Nephron (organoid): Measurements from ENCODE around the gene RPLP2.

Experiments
- H3K27ac Mint-ChIP-seq, 3 experiments: 2 replicates each; pipeline ENCODE4 v1.8.0; 2020; ENCODE audit warnings: mixed read lengths in 3 of 3, mild to moderate bottlenecking in 2 of 3, moderate library complexity in 1 of 3
- H3K27me3 Mint-ChIP-seq: 2 replicates; pipeline ENCODE4 v1.8.0; 2021; ENCODE audit warnings: low read depth, mild to moderate bottlenecking, moderate library complexity, mixed read lengths
- H3K36me3 Mint-ChIP-seq: 2 replicates; pipeline ENCODE4 v1.8.0; 2020; ENCODE audit warnings: low read depth, mixed read lengths
- H3K4me1 Mint-ChIP-seq: 2 replicates; pipeline ENCODE4 v1.8.0; 2020; ENCODE audit warnings: mixed read lengths
- H3K4me3 Mint-ChIP-seq, 3 experiments: 2 replicates each; pipeline ENCODE4 v1.8.0; 2020; ENCODE audit warnings: mild to moderate bottlenecking in 3 of 3, mixed read lengths in 3 of 3, moderate library complexity in 2 of 3
- H3K9me3 Mint-ChIP-seq: 2 replicates; pipeline ENCODE4 v1.8.0; 2020; ENCODE audit warnings: mixed read lengths
- TF ChIP-seq, protein P1 (sequence below), 3 experiments: fragments of 200-600 bp; sonication (generic); IDR thresholded peaks; one replicate each; pipeline ENCODE4 v1.5.0; 2021; ENCODE audit warnings: antibody characterized with exemption in 3 of 3; ENCODE audit not compliant: unreplicated experiment in 3 of 3

RPLP2 gene

DNA sequence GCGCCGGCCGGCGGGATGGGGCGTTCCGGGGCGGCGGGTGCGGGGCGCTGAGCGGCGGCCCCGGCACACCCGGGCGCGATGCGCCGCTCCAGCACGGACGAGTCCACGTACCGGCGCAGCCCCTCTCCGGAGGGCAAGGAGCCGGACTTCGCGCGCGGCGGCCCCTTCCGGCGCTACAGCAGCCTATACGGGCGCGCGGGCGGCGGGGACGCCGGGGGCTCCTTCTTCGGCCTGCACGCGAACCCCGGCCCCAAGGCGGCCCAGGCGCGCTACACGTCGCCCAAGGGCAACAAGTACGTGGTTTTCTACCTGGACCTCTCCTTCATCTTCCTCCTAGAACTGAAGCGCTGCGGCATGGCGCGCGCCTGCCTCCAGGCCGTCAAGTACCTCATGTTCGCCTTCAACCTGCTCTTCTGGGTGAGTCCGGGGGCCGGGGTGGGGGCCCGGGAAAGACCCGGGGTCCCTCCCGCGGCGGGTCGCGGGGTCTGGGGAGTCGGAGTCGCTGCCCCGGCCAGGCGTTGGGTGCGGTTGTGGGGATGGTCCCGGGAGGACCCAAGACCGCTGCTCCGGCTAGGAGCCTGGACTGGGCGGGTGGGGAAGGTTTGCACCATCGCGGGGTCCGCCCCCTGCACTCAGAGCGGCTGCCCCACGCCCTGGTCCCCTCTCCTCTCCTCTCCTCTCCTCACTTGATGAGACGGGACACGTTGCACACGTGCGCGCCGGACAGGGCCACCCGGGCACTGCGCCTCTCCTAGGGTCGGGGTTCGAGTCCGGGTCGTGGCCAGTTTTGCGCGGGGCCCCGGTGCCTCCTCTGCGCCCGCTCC, 40.4 kb downstream of the RPLP2 start:
- peaks cover 4% of the 10 kb centered on the region for H3K27me3 Mint-ChIP-seq
- H3K27ac Mint-ChIP-seq, result no peak overlapping the region
- H3K4me1 Mint-ChIP-seq, result peaks cover 9% of the 10 kb centered on the region
- TF ChIP-seq, protein P1, sequence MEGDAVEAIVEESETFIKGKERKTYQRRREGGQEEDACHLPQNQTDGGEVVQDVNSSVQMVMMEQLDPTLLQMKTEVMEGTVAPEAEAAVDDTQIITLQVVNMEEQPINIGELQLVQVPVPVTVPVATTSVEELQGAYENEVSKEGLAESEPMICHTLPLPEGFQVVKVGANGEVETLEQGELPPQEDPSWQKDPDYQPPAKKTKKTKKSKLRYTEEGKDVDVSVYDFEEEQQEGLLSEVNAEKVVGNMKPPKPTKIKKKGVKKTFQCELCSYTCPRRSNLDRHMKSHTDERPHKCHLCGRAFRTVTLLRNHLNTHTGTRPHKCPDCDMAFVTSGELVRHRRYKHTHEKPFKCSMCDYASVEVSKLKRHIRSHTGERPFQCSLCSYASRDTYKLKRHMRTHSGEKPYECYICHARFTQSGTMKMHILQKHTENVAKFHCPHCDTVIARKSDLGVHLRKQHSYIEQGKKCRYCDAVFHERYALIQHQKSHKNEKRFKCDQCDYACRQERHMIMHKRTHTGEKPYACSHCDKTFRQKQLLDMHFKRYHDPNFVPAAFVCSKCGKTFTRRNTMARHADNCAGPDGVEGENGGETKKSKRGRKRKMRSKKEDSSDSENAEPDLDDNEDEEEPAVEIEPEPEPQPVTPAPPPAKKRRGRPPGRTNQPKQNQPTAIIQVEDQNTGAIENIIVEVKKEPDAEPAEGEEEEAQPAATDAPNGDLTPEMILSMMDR (IDR thresholded peaks at IDR 0.05; ENCODE audit: unreplicated experiment in 3 of 3), result no peak
- peak overlapping the region; percentile 82 to 85 (median 85) for H3K4me3 Mint-ChIP-seq
- no peaks in the 10 kb centered on the region for H3K36me3 Mint-ChIP-seq
- H3K9me3 Mint-ChIP-seq, result no peaks in the 10 kb centered on the region

DNA sequence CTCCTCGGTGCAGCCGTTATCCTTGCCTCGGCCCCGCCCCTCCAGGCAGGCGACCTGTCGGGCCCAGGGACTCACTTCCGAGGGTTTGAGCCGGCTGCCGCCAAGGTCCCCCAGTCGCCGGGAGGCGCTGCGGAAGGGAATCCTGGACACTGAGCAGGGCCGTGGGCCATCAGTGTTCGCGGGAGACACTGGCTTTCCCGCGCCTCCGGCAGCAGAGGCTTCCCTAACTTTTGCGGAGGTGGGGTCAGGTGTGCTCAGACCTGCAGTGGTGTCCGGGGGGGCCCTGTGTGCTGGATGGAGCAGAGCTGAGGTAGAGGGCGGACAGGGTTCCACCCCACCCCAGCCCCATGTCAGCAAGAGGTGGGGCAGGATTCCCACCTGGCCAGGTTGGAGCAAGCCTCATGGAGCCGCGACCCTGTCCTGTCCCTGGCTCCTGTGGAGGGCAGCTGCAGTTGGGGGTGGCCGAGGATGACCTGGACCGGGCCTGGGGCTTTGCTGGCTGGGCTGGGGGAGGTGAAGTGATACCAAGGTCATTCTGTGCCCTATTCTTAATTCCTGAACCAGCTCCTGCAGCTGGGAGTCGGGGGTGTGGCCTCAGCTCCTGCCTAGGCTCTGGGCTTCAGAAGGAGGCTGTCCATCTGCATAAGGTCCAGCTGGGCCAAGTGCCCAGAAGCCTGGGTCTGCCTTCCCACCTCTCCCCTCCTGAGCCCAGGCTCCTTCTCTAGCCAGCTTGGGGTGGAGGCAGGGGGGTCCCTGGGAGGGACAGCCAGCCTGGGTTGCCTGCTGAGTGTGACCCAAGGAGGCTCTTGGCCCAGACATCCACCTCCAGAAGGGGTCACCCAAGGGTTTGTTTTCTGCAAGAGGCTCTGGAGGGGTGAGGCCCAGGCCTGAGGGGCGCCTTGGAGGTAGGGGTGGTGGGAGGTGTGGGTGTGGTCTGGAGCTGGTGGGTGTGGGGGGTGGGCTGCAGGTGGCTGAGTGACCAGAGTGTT, 41.3 kb downstream of the RPLP2 start:
- Mint-ChIP-seq H3K27me3 (peaks cover 4% of the 10 kb centered on the region), H3K36me3 (no peaks in the 10 kb centered on the region)
- TF ChIP-seq, protein P1 (IDR thresholded peaks at IDR 0.05; ENCODE audit: unreplicated experiment in 3 of 3), result peak in 1 of 3 experiments; percentile 12

DNA sequence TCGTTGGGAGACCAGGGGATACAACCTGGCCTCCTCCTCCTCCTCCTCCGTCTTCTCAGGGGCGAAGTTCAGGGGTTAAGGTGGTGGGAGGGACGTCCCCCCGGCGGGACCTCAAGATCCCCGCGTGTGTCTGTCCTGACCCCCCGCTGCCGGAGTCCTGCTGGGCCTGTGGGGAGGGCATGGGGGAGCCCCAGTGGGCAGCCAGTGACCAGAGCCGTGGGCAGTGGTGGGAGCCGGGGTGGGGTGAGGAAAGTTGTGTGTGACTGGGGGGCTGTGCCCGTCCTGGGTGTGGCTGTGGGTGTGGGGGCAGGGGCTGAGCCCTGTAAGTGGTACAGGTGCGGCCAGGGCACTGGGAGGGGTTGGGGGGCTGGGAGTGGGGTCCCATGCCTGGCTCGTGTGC, 43.0 kb downstream of the RPLP2 start:
- Mint-ChIP-seq H3K36me3 (no peaks in the 10 kb centered on the region), H3K4me3 (peak overlapping the region in 2 of 3 experiments; percentile 28 to 34), H3K9me3 (no peaks in the 10 kb centered on the region), H3K4me1 (peaks cover 9% of the 10 kb centered on the region), H3K27me3 (peaks cover 4% of the 10 kb centered on the region), H3K27ac (no peak overlapping the region)
- TF ChIP-seq, protein P1 (IDR thresholded peaks at IDR 0.05; ENCODE audit: unreplicated experiment in 3 of 3), result no peak

More for the DNA sequence above, 41.3 kb downstream of the RPLP2 start:
- H3K4me3 Mint-ChIP-seq, result peak overlapping the region; percentile 80 to 84 (median 82)
- no peak overlapping the region for H3K27ac Mint-ChIP-seq
- H3K4me1 Mint-ChIP-seq, result peaks cover 9% of the 10 kb centered on the region
- H3K9me3 Mint-ChIP-seq, result no peaks in the 10 kb centered on the region

DNA sequence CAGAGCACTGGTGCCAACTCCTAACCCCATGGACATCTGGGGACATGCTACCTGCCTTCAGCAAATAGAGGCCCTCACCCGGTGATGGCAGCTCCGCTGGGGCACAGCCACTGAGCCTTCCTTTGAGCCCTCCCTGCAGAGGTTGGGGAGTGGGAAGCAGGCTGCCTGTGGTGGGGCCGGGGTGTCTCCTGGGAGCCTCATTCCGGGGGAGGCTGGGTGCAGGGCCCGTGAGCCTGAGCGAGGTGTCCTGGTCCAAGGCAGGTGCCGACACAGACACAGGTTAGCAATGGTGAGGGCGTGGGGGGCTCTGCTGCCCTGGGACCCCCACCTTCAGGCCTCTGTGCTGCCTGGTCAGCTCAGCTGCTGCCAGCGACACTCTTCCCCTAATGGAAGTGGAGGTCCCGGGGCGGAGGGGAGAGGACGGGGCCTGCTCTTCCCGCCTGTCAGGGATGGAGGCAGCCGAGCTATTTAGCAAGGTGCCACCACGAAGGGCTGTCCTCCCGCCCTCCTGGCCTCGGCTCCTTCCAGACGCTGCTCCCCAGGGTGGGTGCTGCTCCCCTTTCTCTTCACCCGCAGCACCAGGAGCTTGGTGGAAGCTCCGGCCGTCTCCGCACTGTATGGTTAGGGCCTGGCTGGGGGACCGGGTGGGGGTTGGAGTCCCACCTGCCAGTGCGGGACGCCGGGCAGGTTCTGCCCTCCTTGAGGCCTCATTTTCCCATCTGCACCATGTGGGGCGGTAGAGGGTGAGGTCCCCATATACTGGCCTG, 44.1 kb downstream of the RPLP2 start:
- Mint-ChIP-seq H3K4me1 (peaks cover 9% of the 10 kb centered on the region), H3K9me3 (no peaks in the 10 kb centered on the region), H3K36me3 (no peaks in the 10 kb centered on the region), H3K4me3 (no peak overlapping the region), H3K27ac (no peak overlapping the region), H3K27me3 (peaks cover 4% of the 10 kb centered on the region)
- TF ChIP-seq, protein P1 (IDR thresholded peaks at IDR 0.05; ENCODE audit: unreplicated experiment in 3 of 3), result no peak

DNA sequence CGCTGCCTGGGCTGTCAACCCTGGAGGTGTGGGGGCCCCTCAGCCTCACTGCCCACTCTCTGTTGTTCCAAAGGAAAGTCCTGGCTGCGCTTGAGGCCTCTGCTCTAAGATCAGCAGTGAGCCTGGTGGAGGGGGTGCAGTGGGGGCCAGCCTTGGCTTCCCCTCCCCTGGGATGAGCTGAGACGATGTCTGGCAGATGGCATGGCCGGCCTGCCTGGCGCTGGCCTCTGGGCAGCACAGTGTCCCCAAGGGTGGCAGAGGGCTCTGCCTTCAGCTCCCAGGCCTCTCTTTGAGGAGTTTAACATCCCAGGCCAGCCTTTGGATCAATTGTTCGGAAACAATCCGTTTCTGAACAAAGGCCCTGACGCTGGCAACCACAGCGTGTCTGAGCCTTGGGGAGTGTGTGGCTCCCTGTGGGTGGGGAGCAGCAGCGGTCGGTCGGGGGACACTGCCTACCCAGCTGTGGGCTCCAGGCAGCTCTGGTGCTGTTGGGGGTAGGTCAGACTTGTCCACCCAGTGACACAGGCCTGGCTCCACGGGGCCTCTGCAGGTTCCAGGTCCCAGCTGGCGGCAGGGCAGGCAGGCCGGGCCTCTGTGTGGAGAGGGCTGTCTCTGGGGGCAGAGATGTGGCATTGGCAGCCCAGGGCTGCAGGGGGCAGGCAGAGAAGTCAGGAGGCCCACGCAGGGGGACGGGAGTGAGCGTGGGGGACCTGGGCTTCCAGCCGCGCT, 45.0 kb downstream of the RPLP2 start:
- H3K4me1 Mint-ChIP-seq, result peaks cover 14% of the 10 kb centered on the region
- TF ChIP-seq, protein P1 (IDR thresholded peaks at IDR 0.05; ENCODE audit: unreplicated experiment in 3 of 3), result no peak
- H3K4me3 Mint-ChIP-seq, result peak overlapping the region in 1 of 3 experiments; percentile 49
- H3K9me3 Mint-ChIP-seq, result no peaks in the 10 kb centered on the region
- H3K27ac Mint-ChIP-seq, result peak overlapping the region in 2 of 3 experiments; percentile 28 to 52
- peaks cover 4% of the 10 kb centered on the region for H3K27me3 Mint-ChIP-seq
- no peaks in the 10 kb centered on the region for H3K36me3 Mint-ChIP-seq
